ENCODE data around the gene CWC15.

GRCh38 chr11:94933223-94934130, 39.9 kb downstream of the CWC15 start:
- TF ChIP-seq CTCF (IDR thresholded peaks at IDR 0.05; ENCODE audit: low read depth, low read length), result no peak
- TF ChIP-seq EZH2phosphoT487 (IDR thresholded peaks at IDR 0.05; ENCODE audit: low read depth), result no peak

Data from OCI-LY3 (cell line).